Measurements from ENCODE around the gene TNRC18.
A peak's percentile ranks its signal among the peaks of the same experiment; 100 is the strongest.

TNRC18 gene

GRCh38 chr7:5403442-5403841, 20.2 kb downstream of the TNRC18 start:
- no peak for DNase-seq

GRCh38 chr7:5397736-5398135, 25.9 kb downstream of the TNRC18 start:
- DNase-seq, result no peak

- DNase-seq, result peak; percentile 89
Observed at GRCh38 chr7:5396999-5397663, 26.5 kb downstream of the TNRC18 start.

GRCh38 chr7:5396542-5396941, 27.1 kb downstream of the TNRC18 start:
- peak; percentile 90 for DNase-seq

GRCh38 chr7:5395246-5395645, 28.4 kb downstream of the TNRC18 start:
- no peak for DNase-seq

- no peak for DNase-seq
Observed at GRCh38 chr7:5394264-5395105, 29.1 kb downstream of the TNRC18 start.

- DNase-seq, result no peak
Observed at GRCh38 chr7:5393748-5394147, 29.9 kb downstream of the TNRC18 start.

- no peak for DNase-seq
Observed at GRCh38 chr7:5393328-5393727, 30.3 kb downstream of the TNRC18 start.

GRCh38 chr7:5390918-5391317, 32.7 kb downstream of the TNRC18 start:
- DNase-seq, result no peak

GRCh38 chr7:5388905-5389433, 34.7 kb downstream of the TNRC18 start:
- DNase-seq, result no peak

- no peak for DNase-seq
Observed at GRCh38 chr7:5388273-5388901, 35.2 kb downstream of the TNRC18 start.

GRCh38 chr7:5387711-5388245, 35.9 kb downstream of the TNRC18 start:
- DNase-seq, result no peak

- no peak for DNase-seq
Observed at GRCh38 chr7:5384618-5385017, 39.0 kb downstream of the TNRC18 start.

- DNase-seq, result no peak
Observed at GRCh38 chr7:5383314-5384098, 40.1 kb downstream of the TNRC18 start.

- no peak for DNase-seq
Observed at GRCh38 chr7:5382281-5382892, 41.2 kb downstream of the TNRC18 start.

- DNase-seq, result no peak
Observed at GRCh38 chr7:5381071-5381772, 42.4 kb downstream of the TNRC18 start.

GRCh38 chr7:5380350-5381070, 43.1 kb downstream of the TNRC18 start:
- no peak for DNase-seq

- no peak for DNase-seq
Observed at GRCh38 chr7:5379546-5379945, 44.1 kb downstream of the TNRC18 start.

GRCh38 chr7:5377816-5378215, 45.8 kb downstream of the TNRC18 start:
- no peak for DNase-seq

- no peak for DNase-seq
Observed at GRCh38 chr7:5377279-5377678, 46.4 kb downstream of the TNRC18 start.

GRCh38 chr7:5375925-5376324, 47.7 kb downstream of the TNRC18 start:
- DNase-seq, result no peak

Measured in SHP77 treated with DMSO at 0.1 percent for 48 hours (cell line).